Endometrium (tissue), 2 donors: ENCODE results near the gene GALNT9.
"Not testable (repeated sequence)": the region's sequence is repeated elsewhere in the genome, so short reads cannot be mapped to it uniquely, and the experiment has no call there.

Experiments used
- FAIRE-seq: peaks from 2 replicates; lab custom pipeline; 2012; peaks lifted over from hg19 to GRCh38; lab: Jason Lieb, UNC
- donor health status: control.
- donor health status: control.

The GALNT9 gene

GRCh38 chr12:132278401-132279183 is 50.8 kb downstream of the GALNT9 start:
- FAIRE-seq: no peak

GRCh38 chr12:132277949-132278348 is 51.4 kb downstream of the GALNT9 start:
- no peak for FAIRE-seq

- no peak for FAIRE-seq
Measured at GRCh38 chr12:132277374-132277941, 51.9 kb downstream of the GALNT9 start.

DNA sequence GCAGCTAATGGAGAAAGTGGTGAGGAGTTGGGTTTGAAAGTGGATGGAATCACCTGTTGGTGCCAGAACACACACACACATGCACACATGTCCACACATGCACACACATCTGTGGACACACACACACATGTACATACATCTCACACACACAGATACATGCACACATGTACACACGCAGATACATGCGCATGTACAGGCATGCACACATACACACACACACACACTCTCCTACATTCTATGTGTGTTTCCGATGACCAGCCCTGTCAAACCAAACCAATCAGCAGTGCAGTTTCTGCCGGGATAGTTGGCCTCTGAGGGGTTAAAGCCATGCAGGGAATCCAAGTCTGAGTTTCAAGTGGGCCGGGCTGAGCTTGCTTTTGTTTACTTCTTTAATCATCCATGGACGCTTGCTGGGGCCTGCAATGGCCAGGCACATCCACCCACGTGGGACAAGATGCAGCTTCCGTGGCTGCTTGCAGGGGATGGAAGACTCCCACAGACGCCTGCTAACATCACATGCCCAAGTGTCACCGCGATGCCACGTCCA is 52.5 kb downstream of the GALNT9 start:
- no peak for FAIRE-seq

GRCh38 chr12:132276066-132276826 is 53.1 kb downstream of the GALNT9 start:
- no peak for FAIRE-seq

DNA sequence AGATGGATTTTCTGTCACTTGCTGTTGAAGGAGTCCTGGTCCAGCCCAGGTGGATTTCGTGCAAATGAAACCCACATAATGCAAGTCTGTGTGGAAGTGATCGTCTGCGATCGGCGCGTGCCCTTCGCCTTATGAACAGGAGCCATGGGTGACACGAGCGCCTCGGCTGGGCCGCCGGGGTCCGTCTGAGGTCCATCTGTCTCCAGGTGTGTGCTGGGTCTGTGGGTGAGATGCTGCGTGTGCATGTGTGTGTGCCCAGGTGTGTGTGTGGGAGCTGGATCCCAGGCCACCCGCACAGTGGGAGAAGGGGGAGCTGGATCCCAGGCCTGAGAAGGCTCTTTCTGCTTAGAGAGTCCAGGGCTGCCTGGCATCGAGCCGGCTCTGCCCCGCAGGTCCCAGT is 53.8 kb downstream of the GALNT9 start:
- FAIRE-seq: no peak

DNA sequence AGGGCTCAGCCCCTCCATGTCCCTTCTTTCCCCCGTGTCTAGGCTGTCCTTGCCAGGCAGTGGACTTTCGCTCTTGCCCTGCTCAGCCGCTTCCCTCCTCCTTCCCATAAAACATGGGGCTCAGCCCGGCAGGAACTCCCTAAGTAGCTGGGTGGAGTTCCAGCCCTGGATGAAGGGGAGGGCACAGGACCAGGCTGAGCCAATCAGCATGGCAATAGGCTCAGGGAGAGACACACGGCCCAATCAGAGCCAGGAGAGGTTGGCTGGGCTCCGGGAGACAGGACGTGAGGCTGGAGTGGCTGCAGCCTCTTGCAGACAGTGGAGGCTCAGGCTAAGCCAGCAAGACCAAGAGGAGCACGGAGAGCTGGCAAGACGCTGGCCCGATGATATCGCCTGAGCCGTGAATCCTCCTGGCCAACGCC is 54.3 kb downstream of the GALNT9 start:
- FAIRE-seq: no peak

- no peak for FAIRE-seq
Measured at GRCh38 chr12:132273992-132274334, 55.4 kb downstream of the GALNT9 start.

DNA sequence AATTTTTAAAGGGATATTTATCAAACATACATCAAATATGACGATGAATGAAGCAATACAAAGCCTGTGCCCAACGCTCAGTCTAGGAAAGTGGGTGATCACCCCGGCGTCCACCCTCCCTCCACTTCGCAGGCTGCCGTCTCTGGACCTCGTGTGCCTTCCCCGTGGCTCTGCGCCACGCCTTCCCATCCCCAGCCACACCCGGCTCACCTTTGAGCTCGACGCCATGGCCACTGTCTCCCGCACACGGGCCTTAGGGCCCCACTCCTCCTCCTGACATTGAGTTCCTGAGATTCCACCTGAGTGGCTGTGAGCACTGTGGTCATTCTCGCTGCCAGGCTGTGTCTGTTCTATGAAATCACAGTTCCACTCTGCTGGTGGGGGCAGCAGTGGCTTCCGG is 56.7 kb downstream of the GALNT9 start:
- no peak for FAIRE-seq

DNA sequence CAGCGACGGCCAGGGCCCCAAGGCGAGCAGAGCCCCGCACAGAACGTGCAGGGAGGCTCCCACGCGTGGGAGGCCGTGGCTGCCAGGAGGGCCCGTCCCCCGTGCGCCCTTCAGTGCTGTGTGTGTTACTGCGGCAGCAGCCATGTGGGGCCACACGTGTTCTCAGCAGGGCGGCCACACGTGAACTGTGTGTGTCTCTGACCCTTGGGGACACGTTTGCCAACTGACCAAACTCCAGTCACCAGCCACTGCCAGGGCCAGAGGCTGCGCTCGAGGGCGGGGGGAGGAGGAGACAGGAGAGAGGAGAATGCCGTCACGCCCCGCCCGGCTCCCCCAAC is 57.7 kb downstream of the GALNT9 start:
- no peak for FAIRE-seq

DNA sequence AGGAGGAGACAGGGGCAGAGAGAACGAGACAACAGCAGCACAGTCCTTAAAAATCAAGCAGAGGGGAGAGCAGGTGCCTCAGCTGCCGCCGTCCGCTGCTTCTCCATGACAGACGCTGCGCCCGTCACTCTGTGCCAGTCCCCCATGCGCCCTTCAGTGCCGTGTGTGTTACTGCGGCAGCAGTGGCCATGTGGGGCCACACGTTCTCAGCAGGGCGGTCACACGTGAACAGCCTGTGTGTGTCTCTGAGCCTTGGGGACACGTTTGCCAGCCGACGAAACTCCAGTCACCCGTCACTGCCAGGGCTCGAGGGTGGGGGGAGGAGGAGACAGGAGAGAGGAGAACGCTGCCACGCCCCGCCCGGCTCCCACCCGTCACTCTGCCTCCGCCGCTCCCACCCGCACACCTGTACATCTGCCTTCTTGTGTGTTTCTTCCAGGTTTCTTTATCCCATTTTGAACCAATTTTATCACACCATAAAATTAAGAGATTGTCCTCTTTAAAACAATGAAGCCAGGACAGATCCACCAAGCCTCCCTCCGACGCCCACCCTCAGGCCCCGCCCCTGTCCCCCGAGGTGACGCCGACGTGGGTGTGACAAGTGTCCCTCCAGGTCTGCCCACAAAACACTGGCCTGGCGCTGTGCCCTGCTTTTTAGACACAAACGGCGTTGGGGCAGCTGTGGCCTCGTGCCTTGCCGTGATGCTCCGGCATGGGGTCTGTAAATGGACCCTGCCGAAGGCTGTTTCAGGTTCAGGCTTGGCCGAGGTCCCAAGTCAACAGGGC is 58.2 kb downstream of the GALNT9 start:
- FAIRE-seq: no peak

DNA sequence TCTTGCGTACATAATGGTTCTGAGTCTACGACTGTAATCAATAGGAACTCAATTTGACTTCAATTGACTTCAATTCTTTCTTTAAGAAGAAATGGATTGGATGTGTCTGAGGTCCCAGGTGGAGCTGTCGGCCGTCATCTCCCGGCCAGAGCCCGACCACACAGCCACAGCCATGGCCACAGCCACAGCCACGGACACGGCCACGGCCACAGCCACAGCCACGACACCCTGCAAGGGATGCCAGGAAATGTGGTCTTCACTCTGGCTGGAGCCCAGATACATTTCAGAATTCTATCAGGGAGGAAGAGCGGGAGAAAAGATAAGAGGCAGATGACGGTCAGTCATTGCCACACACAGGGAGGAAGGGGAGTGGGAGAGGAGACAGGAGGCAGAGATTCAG is 58.9 kb downstream of the GALNT9 start:
- no peak for FAIRE-seq

- no peak for FAIRE-seq
Measured at GRCh38 chr12:132269271-132269968, 60.0 kb downstream of the GALNT9 start.

DNA sequence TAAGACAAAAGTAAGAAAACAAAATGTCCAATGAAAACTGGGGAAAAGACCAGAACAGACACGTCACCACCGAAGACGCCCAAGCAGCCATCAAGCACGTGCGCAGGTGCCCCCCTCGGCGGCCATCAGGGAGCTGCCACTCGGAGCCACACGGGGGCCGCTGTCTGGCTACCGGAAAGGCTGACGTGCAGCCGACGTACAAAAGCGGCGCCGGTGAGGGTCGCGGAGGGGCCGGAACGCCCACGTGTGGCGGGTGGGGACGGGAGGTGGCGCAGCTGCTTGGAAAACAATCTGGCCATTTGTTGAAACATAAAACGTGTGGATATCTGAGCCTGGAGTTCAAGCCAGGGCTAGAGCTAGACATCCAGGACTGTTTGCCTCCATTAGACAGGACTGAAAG is 60.7 kb downstream of the GALNT9 start:
- no peak for FAIRE-seq

DNA sequence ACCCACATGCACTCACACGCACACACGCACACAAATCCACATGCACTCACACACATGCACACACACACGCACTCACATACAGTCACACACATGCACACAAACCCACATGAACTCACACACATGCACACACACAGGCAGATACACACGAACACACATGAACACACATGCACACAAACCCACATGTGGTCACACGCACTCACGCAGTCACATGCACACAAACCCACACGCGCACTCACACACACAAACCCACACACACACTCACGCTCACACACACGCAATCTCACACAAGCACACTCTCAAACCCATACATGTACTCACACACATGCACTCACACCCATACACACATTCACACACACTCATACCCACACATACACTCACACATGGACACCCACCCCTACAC is 61.5 kb downstream of the GALNT9 start:
- no peak for FAIRE-seq

DNA sequence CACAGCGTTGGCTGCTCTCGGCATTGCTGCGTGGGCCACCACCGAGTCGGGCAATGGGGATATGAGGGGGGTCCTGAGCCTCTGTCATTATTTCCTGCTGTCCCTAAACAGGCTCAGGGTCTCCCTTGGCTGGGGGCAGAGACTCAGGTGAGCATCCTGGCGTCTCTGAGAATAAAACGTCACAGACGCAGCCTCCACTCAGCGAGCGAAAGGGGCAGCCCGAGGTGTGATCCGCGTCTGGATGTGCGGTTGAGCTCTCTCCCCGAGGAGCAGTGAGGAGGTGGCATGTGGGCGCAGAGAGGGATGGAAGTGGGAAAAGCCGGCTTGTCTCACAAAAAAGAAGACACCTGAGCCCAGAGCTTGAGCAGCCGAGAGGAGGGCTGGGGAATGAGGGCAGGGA is 62.6 kb downstream of the GALNT9 start:
- FAIRE-seq: no peak

- FAIRE-seq: no peak
Measured at GRCh38 chr12:132266370-132266769, 63.0 kb downstream of the GALNT9 start.

- not testable (repeated sequence) for FAIRE-seq
Measured at GRCh38 chr12:132265822-132266221, 63.6 kb downstream of the GALNT9 start.

GRCh38 chr12:132265056-132265800 is 64.2 kb downstream of the GALNT9 start:
- no peak for FAIRE-seq

- FAIRE-seq: no peak
Measured at GRCh38 chr12:132264086-132265010, 65.0 kb downstream of the GALNT9 start.
